Epidermal melanocyte (primary cell): ENCODE data around the gene GPHB5.
"Not testable (repeated sequence)": the region's sequence is repeated elsewhere in the genome, so short reads cannot be mapped to it uniquely, and the experiment has no call there.

Source experiments
- DNase-seq: peaks from one replicate; pipeline ENCODE4 v3.0.0; 2011; ENCODE audit warnings: low spot score; ENCODE audit not compliant: insufficient read length

The GPHB5 gene

DNA sequence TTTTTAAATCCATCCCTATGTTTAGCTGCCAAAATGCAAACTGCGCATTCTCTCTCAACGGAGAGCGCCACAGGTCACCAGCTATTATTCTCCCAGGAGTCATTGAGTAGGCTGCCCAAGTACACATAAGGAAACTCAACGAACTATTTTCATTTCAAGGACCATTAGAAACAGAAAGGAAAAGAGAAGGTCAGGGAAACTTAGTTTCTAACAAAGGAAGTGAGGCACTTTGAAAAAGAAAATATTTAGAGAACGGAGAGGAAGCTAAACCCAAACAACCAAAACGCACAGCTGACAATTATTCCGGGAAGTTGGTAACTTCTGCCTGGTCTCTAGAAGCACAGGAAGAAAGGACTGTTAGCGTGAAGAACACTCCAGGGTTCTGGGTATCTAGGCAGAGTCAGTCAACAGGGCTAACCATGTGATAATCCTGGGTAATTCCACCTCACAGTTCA is 23.5 kb downstream of the GPHB5 start:
- DNase-seq, result no peak

DNA sequence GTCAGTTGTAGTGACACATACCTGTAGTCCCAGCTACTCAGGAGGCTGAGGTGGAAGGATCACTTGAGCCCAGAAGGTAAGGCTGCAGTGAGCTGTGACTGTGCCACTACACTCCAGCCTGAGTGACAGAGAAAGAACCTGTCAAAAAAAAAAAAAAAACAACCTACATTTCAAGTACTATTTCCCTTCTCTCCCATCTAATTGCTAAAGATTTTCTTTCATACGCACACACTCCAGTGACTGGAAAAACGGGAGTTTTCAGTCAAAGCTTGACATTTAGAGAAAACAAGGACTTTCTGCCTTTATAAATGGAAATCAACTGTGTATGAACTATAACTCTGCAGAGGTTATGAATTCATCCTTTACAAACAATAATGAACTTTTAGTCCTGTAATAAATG is 25.9 kb downstream of the GPHB5 start:
- DNase-seq, result no peak

DNA sequence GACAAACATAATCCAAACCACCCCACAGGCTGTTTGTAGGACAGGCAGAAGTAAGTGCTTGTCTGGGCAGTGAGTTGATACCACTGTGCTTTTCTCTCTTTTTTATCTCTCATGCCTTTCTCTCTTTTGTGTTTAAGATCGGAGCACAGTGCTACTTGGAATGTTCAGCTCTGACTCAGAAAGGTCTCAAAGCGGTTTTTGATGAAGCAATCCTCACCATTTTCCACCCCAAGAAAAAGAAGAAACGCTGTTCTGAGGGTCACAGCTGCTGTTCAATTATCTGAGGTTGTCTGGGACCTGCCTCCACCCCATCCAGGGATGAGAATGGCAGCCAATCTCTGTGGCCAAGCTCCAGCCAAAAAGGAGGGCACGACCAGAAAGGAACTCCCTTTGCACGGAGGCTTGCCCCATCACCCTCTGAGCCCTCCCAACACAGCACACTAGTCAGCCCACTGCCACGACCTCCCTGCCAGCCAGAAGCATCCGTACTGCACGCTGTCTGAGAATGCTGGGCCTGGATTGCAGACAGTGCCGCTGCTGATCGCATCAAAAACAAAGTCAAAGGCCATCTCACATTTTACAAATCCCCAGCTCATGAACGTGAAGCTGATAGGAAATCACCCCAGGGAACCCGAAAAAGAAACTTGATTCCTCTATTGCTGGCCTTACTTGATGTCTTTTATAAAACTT is 27.8 kb downstream of the GPHB5 start:
- DNase-seq, result no peak

DNA sequence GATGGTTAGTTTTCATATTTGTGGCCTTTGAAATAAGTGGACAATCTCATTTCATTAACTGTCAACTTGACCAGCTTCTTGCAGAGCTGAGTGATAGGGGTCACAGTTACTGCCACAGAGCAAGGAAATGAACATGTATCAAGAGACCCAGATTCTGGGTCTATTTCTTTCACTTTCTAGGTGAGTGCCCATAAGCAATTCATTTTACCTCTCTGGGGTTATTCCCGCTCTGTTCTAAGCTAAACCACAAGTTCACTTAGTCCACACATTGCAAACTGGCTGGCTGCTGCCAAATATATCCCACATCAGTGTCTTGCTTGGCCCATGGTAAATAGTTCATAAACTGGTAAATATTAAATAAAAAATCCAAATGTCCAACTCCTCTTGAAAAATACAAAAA is 29.9 kb downstream of the GPHB5 start:
- DNase-seq, result no peak

DNA sequence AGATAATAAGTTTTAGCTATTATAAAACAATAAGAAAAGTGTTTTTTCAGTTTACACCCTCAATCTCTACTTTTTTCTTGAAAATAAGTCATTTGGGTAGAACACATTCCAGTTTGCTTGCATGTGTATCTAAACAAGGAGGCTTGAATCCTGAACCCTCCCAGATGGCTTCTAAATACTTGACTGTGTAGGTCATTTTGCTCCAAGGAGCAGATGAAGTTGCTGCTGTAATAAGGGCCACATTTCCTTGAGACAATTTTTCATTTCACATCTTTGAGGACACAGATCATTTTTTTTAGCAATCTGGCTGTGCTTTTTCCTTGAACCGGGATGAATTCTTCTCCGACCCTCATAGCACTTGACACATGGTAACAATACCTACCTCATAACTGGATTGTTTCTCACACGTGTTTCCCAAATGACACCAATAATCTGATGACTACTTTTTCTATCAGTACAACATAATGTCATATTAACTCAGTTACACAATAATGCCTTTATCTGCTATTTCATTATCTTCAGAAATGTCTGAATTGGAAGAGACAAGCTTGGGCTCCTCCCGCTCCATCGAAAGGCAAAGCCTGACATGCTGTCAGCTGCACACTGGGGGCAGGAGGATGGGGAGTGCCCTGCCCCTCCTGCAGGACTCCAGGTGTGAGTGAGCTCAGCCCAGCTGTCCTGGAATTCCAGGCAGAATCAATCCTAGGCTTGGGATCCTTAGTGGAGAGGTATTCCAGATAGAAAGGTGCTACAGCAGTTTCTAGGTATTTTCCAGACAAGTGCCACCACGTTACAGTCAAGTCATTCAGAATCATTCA is 30.9 kb downstream of the GPHB5 start:
- no peak for DNase-seq

DNA sequence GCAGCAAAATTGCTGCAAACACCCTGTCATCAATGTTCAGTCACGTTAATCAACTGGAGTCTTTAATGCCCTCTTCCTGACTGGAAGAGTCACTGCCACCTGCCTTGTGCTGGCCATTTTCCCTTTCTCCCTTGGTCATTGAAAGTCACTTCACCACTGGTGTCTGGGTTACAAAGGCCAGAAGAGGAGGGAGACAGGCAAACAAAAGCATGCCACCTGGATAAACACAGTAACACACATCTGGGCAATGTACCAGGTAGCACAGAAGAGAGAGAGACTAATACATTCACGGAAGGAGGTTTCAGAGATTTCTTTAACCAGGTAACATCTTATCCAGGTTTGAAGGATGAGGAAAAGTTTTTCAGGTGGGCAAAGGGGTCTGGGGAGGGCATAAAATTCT is 32.7 kb downstream of the GPHB5 start:
- DNase-seq, result no peak

DNA sequence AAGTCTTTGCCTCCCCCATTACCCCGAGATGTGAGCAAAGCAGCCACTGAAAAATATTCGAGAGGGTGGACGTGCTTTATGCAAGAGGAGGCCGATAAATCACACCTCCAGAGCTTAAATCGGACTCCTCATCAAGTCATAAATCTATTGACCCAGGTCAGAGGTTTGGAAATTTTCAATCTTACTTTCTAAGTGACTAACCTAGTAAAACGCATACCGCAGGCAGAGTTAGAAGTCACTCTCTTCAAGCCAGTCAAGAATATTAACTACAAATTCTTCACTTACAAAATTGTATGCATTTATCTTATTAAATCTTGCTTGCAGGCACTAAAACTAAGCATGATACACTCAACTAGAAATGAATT is 34.9 kb downstream of the GPHB5 start:
- DNase-seq, result no peak

DNA sequence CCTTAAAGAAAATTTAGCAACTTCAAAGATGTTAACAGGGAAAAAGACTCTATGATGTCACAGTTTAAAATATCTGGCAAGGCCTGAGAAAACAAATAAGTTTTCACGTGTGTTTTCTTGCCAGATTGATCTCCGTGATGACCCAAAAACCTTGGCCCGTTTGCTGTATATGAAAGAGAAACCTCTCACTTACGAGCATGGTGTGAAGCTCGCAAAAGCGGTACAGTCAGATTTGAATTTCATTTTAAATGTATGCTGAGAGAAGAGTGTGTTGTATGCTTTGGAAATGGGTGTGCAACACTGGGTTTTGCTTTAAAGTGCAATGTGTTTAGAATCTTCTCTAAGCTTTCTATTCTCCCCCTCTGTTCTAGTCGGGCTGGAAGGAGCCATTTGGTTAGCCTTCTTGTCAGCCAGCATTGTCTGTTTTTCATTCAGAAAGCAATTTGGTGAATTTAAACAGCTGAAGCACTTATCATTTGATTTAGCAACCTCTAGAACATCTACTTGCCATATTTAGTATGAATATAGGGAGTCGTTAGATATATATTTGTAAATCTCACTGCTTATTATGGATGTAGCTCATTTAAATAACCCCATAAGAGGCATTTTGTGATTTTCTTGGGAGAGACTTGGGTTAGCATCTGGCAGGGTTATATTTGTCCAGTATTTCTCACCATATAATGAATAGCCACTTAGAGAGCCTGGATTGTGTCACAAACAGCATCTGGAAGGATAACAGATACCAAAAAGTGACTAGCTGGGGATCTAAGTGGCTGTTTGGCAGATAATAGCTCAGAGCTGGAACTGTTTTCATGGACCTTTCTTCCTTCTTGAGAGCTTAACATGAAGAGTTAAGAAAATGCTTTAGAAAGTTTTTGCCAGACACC is 35.5 kb downstream of the GPHB5 start:
- DNase-seq, result no peak

DNA sequence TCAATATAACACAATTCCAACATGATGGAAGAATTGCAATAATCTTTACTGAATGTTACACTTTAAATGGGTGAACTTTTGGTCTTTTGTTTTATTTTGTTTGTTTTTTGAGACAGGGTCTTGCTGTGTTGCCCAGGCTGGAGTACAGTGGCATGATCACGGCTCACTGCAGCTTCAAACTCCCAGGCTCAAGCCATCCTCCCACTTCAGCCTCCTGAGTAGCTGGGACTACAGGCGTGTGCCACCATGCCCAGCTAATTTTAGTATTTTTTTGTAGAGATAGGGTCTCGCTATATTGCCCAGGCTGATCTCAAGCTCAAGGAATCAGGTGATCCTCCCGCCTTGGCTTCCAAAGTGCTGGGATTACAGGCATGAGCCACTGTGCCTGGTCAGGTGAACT is 38.8 kb downstream of the GPHB5 start:
- not testable (repeated sequence) for DNase-seq

DNA sequence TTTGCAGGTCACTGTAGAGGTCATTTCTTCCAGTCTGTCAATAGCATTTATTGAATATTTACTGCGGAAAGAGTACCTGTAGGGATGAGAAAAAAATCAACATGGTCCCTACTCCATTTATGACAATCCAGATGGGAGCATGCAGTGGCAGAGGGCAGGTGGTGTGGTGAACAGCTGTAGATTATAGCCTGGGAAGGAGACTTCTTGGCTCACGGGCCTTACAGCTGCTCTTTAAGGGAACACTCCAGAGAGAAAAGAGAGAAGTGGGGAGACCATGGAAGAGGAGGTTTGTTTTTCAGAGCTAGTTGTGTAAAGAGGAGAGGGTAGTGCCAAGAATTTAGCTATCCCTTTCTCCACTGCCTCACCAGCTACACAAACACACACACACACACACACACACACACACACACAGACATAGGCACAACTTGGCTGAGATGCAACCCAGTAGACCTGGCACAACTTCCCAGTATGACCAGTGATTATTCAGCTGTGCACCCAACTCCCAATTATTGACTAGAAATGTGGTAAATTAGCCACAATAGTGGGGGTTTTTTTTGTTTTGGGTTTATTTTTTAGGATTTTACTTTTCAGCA is 41.0 kb downstream of the GPHB5 start:
- DNase-seq, result no peak

DNA sequence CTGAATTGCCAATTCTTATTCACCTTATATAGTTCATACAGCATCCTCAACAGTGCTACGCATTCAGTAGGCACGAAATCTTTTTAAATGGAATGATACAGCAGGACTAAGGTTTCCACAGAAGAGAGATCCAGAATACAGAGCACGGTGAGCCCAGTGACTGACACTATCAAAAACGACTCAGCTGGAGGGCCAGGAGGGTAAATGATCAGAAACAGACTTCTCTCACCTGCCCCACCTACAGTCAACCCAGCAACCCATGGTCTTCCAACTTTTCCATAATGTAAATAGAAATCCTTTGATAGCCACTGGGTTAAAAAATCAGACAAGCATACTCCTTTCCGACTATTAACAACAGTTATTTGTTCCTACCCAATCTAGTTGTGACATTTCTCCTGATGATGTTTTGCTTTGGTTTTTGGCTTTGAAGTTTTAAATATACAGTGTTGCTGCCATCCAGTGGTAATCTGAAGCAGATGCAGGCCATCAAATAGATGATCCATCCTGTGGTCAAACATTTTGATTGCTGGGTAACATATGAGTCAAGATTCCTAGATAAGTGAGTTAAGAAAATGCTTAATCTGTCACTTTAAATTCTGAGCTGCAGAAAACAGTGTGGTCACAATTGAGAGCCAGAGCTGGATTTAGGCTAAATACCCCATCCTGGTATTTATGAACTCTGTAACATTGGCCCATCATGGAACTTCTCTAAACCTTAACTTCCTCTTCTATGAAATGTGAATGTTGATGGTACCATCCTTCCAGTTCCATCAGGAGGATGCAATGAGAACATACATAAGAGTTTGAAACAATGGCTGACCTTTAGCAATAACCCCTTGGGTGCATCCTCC is 42.0 kb downstream of the GPHB5 start:
- peak; percentile 53 for DNase-seq

DNA sequence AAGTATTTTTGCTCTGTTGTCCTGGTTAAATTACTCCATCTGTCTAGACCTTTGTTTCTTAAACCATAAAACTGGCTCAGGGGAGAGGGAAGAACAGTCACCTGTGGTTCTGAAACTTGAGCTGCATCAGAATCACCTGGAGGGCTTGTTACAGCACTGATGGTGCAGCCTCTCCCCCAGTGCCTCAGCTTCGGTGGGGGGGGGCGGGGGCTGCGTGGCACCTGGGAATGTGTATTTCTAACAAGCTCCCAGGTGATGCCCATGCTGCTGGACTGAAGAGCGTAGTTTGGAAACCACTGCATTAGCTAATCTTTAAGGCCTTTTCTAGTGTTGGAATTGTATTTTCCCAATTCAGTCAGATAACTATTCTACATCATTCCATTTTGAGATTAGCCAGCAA is 42.7 kb downstream of the GPHB5 start:
- no peak for DNase-seq

DNA sequence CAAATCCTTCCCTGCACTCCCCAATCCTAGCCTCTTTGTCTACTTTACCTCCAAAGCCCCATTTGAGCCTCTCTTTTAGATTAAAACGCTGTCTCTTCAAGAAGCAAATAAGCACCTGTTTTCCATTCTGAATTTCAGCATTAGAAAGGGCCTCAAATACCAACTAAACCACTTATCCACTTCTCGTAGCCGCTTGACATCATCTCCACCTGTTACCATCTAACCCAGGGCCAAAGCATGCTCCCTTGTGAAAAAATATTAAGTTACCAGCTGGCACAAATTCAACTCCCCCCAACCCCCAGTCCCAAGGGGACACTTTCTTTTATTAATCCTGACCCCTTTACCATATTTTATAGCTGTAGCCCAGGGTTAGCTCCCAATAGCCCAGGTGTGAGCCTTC is 43.1 kb downstream of the GPHB5 start:
- no peak for DNase-seq

DNA sequence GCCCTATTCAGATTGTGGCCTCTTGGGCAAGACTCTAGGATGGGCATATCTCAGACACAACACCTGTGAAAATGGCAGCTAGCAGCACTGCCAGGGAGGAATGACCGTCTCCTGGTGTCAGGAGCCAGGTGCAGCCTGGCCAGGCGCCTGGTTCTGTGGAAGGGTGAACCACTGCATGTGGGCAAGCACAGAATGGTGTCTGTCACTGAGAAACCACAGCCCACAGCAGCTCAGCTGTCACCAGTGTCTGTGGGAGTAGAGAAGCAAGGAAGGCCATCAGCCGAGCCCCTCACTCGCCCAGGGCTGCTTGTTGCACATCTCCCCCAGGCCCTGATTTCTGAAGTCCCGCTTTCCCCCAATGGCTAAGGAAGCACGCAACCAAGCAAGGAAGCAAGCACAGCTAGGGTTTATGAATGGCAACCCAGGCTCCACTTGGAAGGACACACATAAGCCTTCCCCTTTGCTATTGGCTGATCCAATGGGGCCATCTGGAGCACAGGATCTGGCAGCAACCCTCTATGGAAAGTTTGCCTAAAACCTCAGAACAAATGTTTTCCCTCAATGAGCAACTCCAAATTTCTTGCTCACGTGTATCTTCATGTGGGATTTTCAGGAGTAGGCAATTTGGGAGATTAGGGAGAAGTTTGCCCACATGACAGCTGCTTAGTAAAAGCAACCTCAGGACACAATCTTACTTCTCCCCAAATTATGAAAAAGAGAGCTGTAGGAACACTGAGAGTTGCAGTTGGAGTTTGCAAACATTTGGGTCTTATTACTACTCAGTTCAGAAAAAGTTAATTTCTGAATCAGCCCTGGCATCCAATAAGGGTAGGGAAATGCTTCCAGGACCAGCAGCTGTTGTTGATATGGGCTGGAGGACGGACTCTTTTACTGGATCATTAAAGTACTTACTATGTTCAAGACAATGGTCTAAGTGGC is 44.7 kb downstream of the GPHB5 start:
- no peak for DNase-seq

DNA sequence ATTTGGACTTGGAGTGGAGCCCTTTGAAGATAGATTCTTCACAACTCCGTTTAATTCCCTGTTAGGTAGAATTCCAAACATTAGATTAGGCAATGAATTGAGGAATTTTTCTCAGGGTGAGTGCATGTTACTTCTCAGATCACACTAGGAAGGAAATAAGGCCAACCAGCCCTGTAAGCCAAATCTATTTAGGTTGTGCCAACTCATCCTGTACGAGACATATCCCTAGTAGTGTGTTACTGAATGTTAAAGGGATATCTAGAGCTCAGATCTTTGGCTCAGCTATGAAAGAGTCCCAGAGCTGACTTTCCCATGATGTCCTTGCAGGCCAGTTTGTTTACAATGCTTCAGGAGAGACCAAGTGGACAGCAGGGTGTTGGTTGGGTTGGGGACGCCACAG is 45.6 kb downstream of the GPHB5 start:
- no peak for DNase-seq

DNA sequence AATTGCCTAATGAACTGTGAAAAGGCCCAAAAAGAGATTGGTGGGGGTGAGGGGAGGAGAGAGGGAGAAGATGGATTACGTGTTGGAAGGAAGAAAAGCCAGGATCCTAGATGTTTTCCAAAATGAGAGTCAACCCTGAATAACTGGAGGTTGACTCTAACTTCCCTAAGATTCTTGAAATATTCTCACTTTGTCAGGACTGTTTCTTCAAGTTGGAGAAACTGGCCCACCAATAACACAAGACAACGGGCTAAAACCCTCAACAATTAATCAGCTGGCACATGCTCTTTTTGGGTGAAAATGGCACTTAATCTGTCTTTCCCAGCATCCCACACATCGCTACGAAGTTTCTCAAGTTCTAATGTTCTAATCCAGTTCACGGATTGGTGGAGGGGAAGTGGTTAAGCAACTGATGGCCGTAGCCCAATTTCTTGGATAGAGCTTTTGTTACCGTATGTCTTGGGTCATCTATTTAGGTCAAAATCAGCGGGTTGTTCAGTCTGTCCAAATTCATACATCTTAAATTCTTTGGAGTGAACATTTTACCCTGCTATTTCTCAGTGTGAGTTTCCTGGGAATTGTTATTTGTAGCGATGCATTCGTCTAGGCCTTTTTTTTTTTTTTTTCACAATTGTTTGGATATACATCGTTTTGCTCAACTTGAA is 49.0 kb downstream of the GPHB5 start:
- DNase-seq, result no peak

DNA sequence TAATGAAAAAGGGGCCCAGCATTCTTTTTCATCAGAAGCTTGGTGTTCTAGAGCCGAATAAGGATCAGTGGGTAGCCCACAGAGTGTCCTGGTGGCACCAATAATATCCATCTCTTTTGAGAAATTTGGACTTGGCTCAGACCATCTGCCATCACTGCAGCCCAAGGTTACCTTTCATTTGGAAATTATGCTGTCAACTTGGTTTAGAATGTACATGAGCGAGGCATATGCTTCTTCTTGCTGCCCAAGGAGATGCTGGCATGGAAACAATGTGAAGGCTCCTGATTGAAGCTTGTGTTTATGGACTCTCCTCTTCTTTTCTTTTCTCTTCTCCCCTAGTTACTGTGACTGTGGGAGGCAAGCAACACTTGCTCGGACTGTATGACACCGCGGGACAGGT is 50.0 kb downstream of the GPHB5 start:
- no peak for DNase-seq

DNA sequence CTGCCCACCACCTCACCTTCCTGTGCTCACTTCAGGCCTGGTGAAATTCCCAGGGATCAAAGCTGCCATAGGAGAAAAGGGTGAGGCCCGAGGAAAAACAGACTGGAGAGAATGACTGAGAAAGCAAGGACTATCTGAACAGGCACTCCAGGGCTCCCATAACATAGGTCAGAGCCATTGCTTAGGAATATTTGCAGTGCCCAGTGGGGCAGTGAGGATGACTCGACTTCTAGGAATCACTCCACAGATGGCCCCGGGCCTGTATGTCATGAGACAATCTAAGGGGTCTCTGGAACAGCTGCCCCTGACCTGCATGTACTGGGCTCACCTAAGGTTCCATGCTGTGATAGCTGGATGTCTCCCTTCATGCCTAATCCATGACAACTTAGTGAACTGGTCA is 51.6 kb downstream of the GPHB5 start:
- no peak for DNase-seq

DNA sequence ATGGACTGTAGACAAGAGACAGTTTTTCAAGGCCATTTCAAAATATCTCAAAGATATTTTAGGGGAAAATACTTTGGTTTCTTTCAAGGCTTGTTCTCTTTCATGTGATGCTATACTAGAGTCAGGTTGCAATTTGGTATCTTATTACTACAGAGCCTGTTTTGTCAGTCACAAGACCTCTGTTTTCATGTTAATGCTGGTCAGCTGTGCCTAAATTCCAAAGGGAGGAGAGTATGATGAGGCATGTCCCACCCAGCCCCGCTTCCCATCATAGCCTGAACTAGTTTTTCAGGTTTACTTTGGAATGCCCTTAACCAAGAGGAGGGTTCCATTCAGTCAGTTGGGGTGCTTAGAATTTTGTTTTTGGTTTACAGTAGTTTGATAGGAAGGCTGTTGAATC is 52.6 kb downstream of the GPHB5 start:
- DNase-seq, result no peak
